IMR-90 (cell line): Measurements from ENCODE around the gene TTC28. TPM values are rescaled to one million over a fixed set of nuclear protein-coding genes. Genes with fewer than 3 reads are reported as not detected.
"Not testable (repeated sequence)": the region's sequence is repeated elsewhere in the genome, so short reads cannot be mapped to it uniquely, and the experiment has no call there.

Experiments
- ATAC-seq: fragments of 200-7000 bp; cut with Tn5 transposase; 2 replicates; pipeline ENCODE4 v1.9.1; 2020; ENCODE audit warnings: low read depth, mild to moderate bottlenecking, moderate library complexity
- BruUV-seq: library from RNA; stranded (reverse); fragments of 400-500 nt; replicated peaks from 2 replicates; lab custom pipeline; 2021; lab: Mats Ljungman, UMichigan
- CTCF ChIA-PET: fragments of 300-600 bp; formaldehyde crosslinking; extraction: SDS; loops from one replicate; lab custom pipeline; 2021; ENCODE audit warnings: antibody characterized with exemption; lab: Yijun Ruan, JAX
- POLR2A ChIA-PET: fragments of 300-600 bp; sonication (Branson Sonifier 250); formaldehyde crosslinking; loops from one replicate; lab custom pipeline; 2022; ENCODE audit warnings: antibody characterized with exemption; ENCODE audit not compliant: unreplicated experiment; lab: Charles Lee
- DNase-seq: peaks from one replicate; pipeline ENCODE4 v3.0.0; 2013
- H2AFZ ChIP-seq: replicated peaks from 2 replicates; pipeline ENCODE3; 2013; ENCODE audit warnings: low read length, mild to moderate bottlenecking; ENCODE audit not compliant: poor library complexity
- H2AK5ac ChIP-seq: 2 replicates; pipeline ENCODE4 v1.6.1; 2013; ENCODE audit warnings: low read depth, low read length, inconsistent platforms
- H2AK9ac ChIP-seq: replicated peaks from 2 replicates; pipeline ENCODE3; 2013; ENCODE audit warnings: mild to moderate bottlenecking, low read depth, low read length, moderate library complexity; ENCODE audit not compliant: poor library complexity
- H2BK120ac ChIP-seq: 2 replicates; pipeline ENCODE4 v1.6.1; 2013; ENCODE audit warnings: low read depth, low read length, inconsistent platforms
- H2BK15ac ChIP-seq: 3 replicates; pipeline ENCODE4 v1.6.1; 2013; ENCODE audit warnings: low read depth, low read length, inconsistent platforms
- H2BK20ac ChIP-seq: 2 replicates; pipeline ENCODE4 v1.6.1; 2013; ENCODE audit warnings: low read depth, mild to moderate bottlenecking, inconsistent platforms, low read length, moderate library complexity
- H2BK5ac ChIP-seq: 2 replicates; pipeline ENCODE4 v1.6.1; 2013; ENCODE audit warnings: mild to moderate bottlenecking, low read depth, low read length, inconsistent platforms; ENCODE audit not compliant: poor library complexity, severe bottlenecking
- H3K14ac ChIP-seq: replicated peaks from 2 replicates; pipeline ENCODE4 v1.6.1; 2013; ENCODE audit warnings: low read depth, low read length, inconsistent platforms
- H3K18ac ChIP-seq: 2 replicates; pipeline ENCODE4 v1.6.1; 2013; ENCODE audit warnings: low read depth, low read length, control low read depth
- H3K23ac ChIP-seq: 2 replicates; pipeline ENCODE4 v1.6.1; 2013; ENCODE audit warnings: low read depth, low read length, inconsistent platforms
- H3K27ac ChIP-seq: 2 replicates; pipeline ENCODE4 v1.5.1; 2013; ENCODE audit warnings: mild to moderate bottlenecking, control low read depth, low read length; ENCODE audit not compliant: insufficient read depth
- H3K27me3 ChIP-seq: 2 replicates; pipeline ENCODE4 v1.6.1; 2013; ENCODE audit warnings: low read length; ENCODE audit not compliant: control insufficient read depth, insufficient read depth
- H3K36me3 ChIP-seq: 2 replicates; pipeline ENCODE4 v1.6.1; 2013; ENCODE audit warnings: low read length, mixed read lengths; ENCODE audit not compliant: control insufficient read depth, insufficient read depth
- H3K4ac ChIP-seq: 2 replicates; pipeline ENCODE4 v1.6.1; 2013; ENCODE audit warnings: low read depth, low read length, inconsistent platforms
- H3K4me1 ChIP-seq: 2 replicates; pipeline ENCODE4 v1.6.1; 2013; ENCODE audit warnings: low read length, mixed read lengths; ENCODE audit not compliant: control insufficient read depth, insufficient read depth
- H3K4me2 ChIP-seq: 2 replicates; pipeline ENCODE4 v1.6.1; 2013; ENCODE audit warnings: low read depth, mild to moderate bottlenecking, control low read depth, low read length, moderate library complexity
- H3K4me3 ChIP-seq: 2 replicates; pipeline ENCODE4 v1.5.1; 2013; ENCODE audit warnings: low read depth, mild to moderate bottlenecking, control low read depth, low read length, moderate library complexity; ENCODE audit not compliant: insufficient read depth
- H3K56ac ChIP-seq: 2 replicates; pipeline ENCODE4 v1.6.1; 2013; ENCODE audit warnings: low read length, inconsistent platforms; ENCODE audit not compliant: insufficient read depth; ENCODE audit errors: extremely low read depth
- H3K79me1 ChIP-seq, 2 experiments: 2 replicates each; pipeline ENCODE4 v1.6.1; 2013; ENCODE audit warnings: low read length in 2 of 2, inconsistent platforms in 1 of 2, low read depth in 1 of 2
- H3K9ac ChIP-seq: 2 replicates; pipeline ENCODE4 v1.6.1; 2013; ENCODE audit warnings: low read depth, low read length, control low read depth
- H3K9me1 ChIP-seq: 2 replicates; pipeline ENCODE4 v1.6.1; 2013; ENCODE audit warnings: low read length, inconsistent platforms; ENCODE audit not compliant: insufficient read depth
- H3K9me3 ChIP-seq: 2 replicates; pipeline ENCODE4 v1.6.1; 2013; ENCODE audit warnings: low read length; ENCODE audit not compliant: control insufficient read depth, insufficient read depth
- H4K20me1 ChIP-seq: 2 replicates; pipeline ENCODE4 v1.6.1; 2013; ENCODE audit warnings: low read length, inconsistent platforms; ENCODE audit not compliant: insufficient read depth
- H4K5ac ChIP-seq: 2 replicates; pipeline ENCODE4 v1.6.1; 2013; ENCODE audit warnings: mild to moderate bottlenecking, low read depth, low read length, control low read depth
- H4K8ac ChIP-seq, 2 experiments: 2 replicates each; pipeline ENCODE4 v1.6.1; 2013; ENCODE audit warnings: low read depth in 2 of 2, low read length in 2 of 2, control low read depth in 1 of 2, inconsistent platforms in 1 of 2
- H4K91ac ChIP-seq: 2 replicates; pipeline ENCODE4 v1.6.1; 2013; ENCODE audit warnings: low read depth, low read length, inconsistent platforms; ENCODE audit not compliant: insufficient read depth
- BHLHE40 ChIP-seq: fragments of 150-350 bp; IDR thresholded peaks from 2 replicates; pipeline ENCODE4 v1.6.1; 2016; ENCODE audit warnings: mild to moderate bottlenecking, low read depth, low read length
- POLR2A ChIP-seq: IDR thresholded peaks from 2 replicates; pipeline ENCODE4 v1.6.1; 2012; ENCODE audit warnings: mild to moderate bottlenecking, low read depth, low read length
- USF2 ChIP-seq: fragments of 150-350 bp; IDR thresholded peaks from 2 replicates; pipeline ENCODE4 v1.6.1; 2017; ENCODE audit warnings: mild to moderate bottlenecking, antibody characterized with exemption, low read length, low read depth
- WGBS, 2 experiments: methylation state at CpG; one replicate each; pipeline versions ENCODE4 v1.1.5 to v1.1.7; 2013; ENCODE audit warnings: missing lambda C conversion rate in 2 of 2; ENCODE audit not compliant: insufficient read length in 1 of 2; ENCODE audit errors: extremely low coverage in 2 of 2; 5-methylcytosine and 5-hydroxymethylcytosine counted together
- dilution Hi-C: fragments of 300-500 bp; cut with HindIII; formaldehyde crosslinking; loops from one replicate; pipeline ENCODE4 v1.14.3; 2018; ENCODE audit warnings: low sequenced_read_pairs; ENCODE audit not compliant: unreplicated experiment
- in situ Hi-C: fragments of 300-500 bp; cut with MboI; formaldehyde crosslinking; loops from 3 replicates; pipeline ENCODE4 v1.14.3; 2019; ENCODE audit warnings: low sequenced_read_pairs, inconsistent platforms, mixed read lengths
- intact Hi-C: fragments of 100-400 bp; cut with micrococcal nuclease; formaldehyde crosslinking; loops from 2 replicates; pipeline ENCODE4 v1.10.0; 2022
- polyA plus RNA-seq, 3 experiments: library from polyadenylated mRNA; depleted of rRNA; stranded (reverse); fragments of >200 nt; gene quantifications; 2 replicates each; pipeline ENCODE4 v1.2.3, GENCODE V29; 2012; ENCODE audit warnings: low replicate concordance in 1 of 3
- total RNA-seq: library from RNA; depleted of rRNA; stranded (reverse); fragments of >200 nt; gene quantifications from 2 replicates; pipeline ENCODE4 v1.2.3, GENCODE V29; 2012

TTC28 gene
- total and polyA plus RNA-seq, 2 of the 4 experiments (the other 2 are of a cell fraction): 5.6 to 13.3 TPM

GRCh38 chr22:28619236-28619635, 60.4 kb downstream of the TTC28 start:
- Histone ChIP-seq H3K14ac (no peak overlapping the region), H3K4me3 (no peak overlapping the region), H3K9ac (no peak overlapping the region), H3K27ac (no peak overlapping the region), H3K79me1 (peaks cover 0 to 5% of the 10 kb centered on the region in 2 experiments; a peak in 2 of 4 replicates), H3K23ac (no peak overlapping the region), H3K9me3 (no peaks in the 10 kb centered on the region), H4K20me1 (no peaks in the 10 kb centered on the region), H3K9me1 (no peaks in the 10 kb centered on the region), H3K27me3 (no peaks in the 10 kb centered on the region), H2AK5ac (no peak overlapping the region), H4K8ac (no peak overlapping the region), H2BK5ac (no peak overlapping the region), H3K36me3 (peaks cover 5% of the 10 kb centered on the region), H2AFZ (no peak overlapping the region), H3K18ac (no peak overlapping the region), H2BK120ac (no peak overlapping the region), H2BK20ac (no peak overlapping the region), H3K56ac (no peak overlapping the region), H3K4me1 (peaks cover 2% of the 10 kb centered on the region; the same call in 1 of the 2 replicates), H3K4ac (no peak overlapping the region), H2AK9ac (no peak overlapping the region), H2BK15ac (no peak overlapping the region), H4K91ac (no peak overlapping the region), H3K4me2 (no peak overlapping the region), H4K5ac (no peak overlapping the region)
- ChIA-PET POLR2A (interaction anchor here (0.6 kb wide), 1 partner anchor 361 kb away, joined by 3 read pairs; no protein-coding TSS in a partner anchor), CTCF (no interaction called here)
- in situ Hi-C loops (loop anchor here (25.0 kb wide), 1 partner anchor 618 kb away; no protein-coding TSS in a partner anchor), dilution Hi-C loops (no loop called here), intact Hi-C loops (no loop called here)
- DNase-seq (no peak), ATAC-seq (no peak)
- no CpG with 5 or more reads among the region's 2 CpGs for WGBS, 2 experiments
- TF ChIP-seq USF2: no peak
- TF ChIP-seq BHLHE40: no peak
- no peak for TF ChIP-seq POLR2A
- BruUV-seq: no TSS peak

- H3K36me3 ChIP-seq, H4K8ac ChIP-seq, DNase-seq, H3K14ac ChIP-seq, H3K9ac ChIP-seq, H4K91ac ChIP-seq, ATAC-seq, H3K4me3 ChIP-seq, H2AK5ac ChIP-seq, H3K56ac ChIP-seq, intact Hi-C loops, H3K27ac ChIP-seq, dilution Hi-C loops, H4K5ac ChIP-seq, H2BK120ac ChIP-seq, H3K27me3 ChIP-seq, H2AFZ ChIP-seq, H3K9me1 ChIP-seq, H3K4me2 ChIP-seq, H3K18ac ChIP-seq, BruUV-seq, H2BK5ac ChIP-seq, H3K9me3 ChIP-seq, H3K79me1 ChIP-seq, H4K20me1 ChIP-seq, H3K4me1 ChIP-seq, POLR2A ChIA-PET, H3K23ac ChIP-seq, H2BK20ac ChIP-seq, H2AK9ac ChIP-seq, H2BK15ac ChIP-seq, H3K4ac ChIP-seq: not testable (repeated sequence)
- in situ Hi-C loops: loop anchor here (25.0 kb wide), 1 partner anchor 622 kb away; no protein-coding TSS in a partner anchor
- CTCF ChIA-PET: interaction anchor here (1.2 kb wide), 1 partner anchor 27 kb away, joined by 3 read pairs; no protein-coding TSS in a partner anchor
- WGBS, 2 experiments: no CpG with 5 or more reads among the region's 4 CpGs
Observed at GRCh38 chr22:28615423-28615822, 64.2 kb downstream of the TTC28 start.
